Naive thymus-derived CD8-positive, alpha-beta T cell (primary cell): ENCODE results near the gene TBCCD1. TPM values are rescaled to one million over a fixed set of nuclear protein-coding genes. Genes with fewer than 3 reads are reported as not detected.

Experiments
- ATAC-seq, 2 donors: fragments of 150-1000 bp; cut with Tn5 transposase in 1 of 2; sonication (Bioruptor Pico), chemical (Tn5 transposase) in 1 of 2; 1 replicate in 1 of 2; 2 replicates in 1 of 2; pipeline ENCODE4 v1.10.0; 2021; ENCODE audit warnings: mild to moderate bottlenecking in 2 of 2, moderate library complexity in 2 of 2
- POLR2A ChIA-PET: fragments of 350-600 bp; sonication (Branson Sonifier 250); formaldehyde crosslinking; loops from one replicate; lab custom pipeline; 2021; ENCODE audit warnings: antibody characterized with exemption; lab: Charles Lee
- DNase-seq, 10 donors: peaks; one replicate each; pipeline versions ENCODE4 v3.0.0 to v3.0.0-alpha.2; 2020 to 2022
- H3K27ac Mint-ChIP-seq, 10 donors: one replicate each; pipeline ENCODE4 v1.8.0; 2020 to 2022; ENCODE audit warnings: mild to moderate bottlenecking in 10 of 10, mixed read lengths in 10 of 10, moderate library complexity in 4 of 10, inconsistent platforms in 1 of 10
- H3K27me3 Mint-ChIP-seq, 5 donors: one replicate each; pipeline ENCODE4 v1.8.0; 2021 to 2022; ENCODE audit warnings: mixed read lengths in 5 of 5
- H3K36me3 Mint-ChIP-seq, 3 donors: one replicate each; pipeline ENCODE4 v1.8.0; 2020 to 2022; ENCODE audit warnings: mixed read lengths in 3 of 3, mild to moderate bottlenecking in 2 of 3, inconsistent platforms in 1 of 3
- H3K4me1 Mint-ChIP-seq, 4 donors: one replicate each; pipeline ENCODE4 v1.8.0; 2021 to 2022; ENCODE audit warnings: mixed read lengths in 4 of 4
- H3K4me3 Mint-ChIP-seq, 10 donors: one replicate each; pipeline ENCODE4 v1.8.0; 2020 to 2022; ENCODE audit warnings: mild to moderate bottlenecking in 10 of 10, mixed read lengths in 10 of 10, moderate library complexity in 6 of 10, inconsistent platforms in 1 of 10
- H3K9me3 Mint-ChIP-seq, 9 donors: one replicate each; pipeline ENCODE4 v1.8.0; 2020 to 2022; ENCODE audit warnings: mixed read lengths in 9 of 9, mild to moderate bottlenecking in 3 of 9, inconsistent platforms in 1 of 9, moderate library complexity in 1 of 9
- polyA plus RNA-seq, 3 donors: library from polyadenylated mRNA; unstranded; fragments of 300-500 nt; fragmentation: Illumina TruSeq; gene quantifications; one replicate each; pipeline ENCODE4 v1.2.3, GENCODE V29; 2021
- total RNA-seq, 8 experiments: library from RNA in 2 of 8; stranded (reverse) in 2 of 8; gene quantifications; one replicate each; pipeline ENCODE4 v1.2.3 and lab custom pipeline; 2021 to 2026

TBCCD1 gene
- total and polyA plus RNA-seq, 5 experiments from 2014 or later: 11.9 to 22.7 (median 17.7) TPM

- Mint-ChIP-seq H3K9me3 (no peaks in the 10 kb centered on the region), H3K4me3 (no peak overlapping the region), H3K4me1 (peaks cover 18 to 37% (median 30%) of the 10 kb centered on the region in 4 donors), H3K27me3 (peaks cover 0 to 2% (median 0%) of the 10 kb centered on the region in 5 donors), H3K36me3 (peaks cover 0 to 2% (median 0%) of the 10 kb centered on the region in 3 donors), H3K27ac (no peak overlapping the region)
- ATAC-seq (no peak), DNase-seq (no peak)
- POLR2A ChIA-PET: no interaction called here
These were observed 42.5 kb downstream of the TBCCD1 start for GRCh38 chr3:186524616-186525015.

DNA sequence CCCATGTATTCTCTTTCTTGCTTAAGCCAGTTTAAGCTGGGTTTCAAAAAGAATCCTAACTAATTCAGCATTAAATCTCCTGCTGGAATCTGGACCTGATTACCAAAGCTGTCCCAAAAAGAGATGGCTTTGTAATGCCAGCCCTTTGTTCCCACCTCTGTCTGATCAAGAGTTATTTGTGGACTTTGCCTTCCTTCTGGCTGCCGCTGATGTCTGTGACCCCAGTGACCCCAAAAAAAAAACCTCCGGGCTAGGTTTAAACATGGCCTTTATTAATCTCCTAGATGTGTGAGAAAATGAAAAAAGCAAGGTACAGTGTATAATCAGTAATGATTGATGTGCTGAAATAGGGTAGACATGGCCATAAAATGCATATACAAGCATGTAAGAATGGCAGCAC lies 43.7 kb downstream of the TBCCD1 start:
- no peak for ATAC-seq
- Mint-ChIP-seq H3K4me1 (peaks cover 16 to 38% (median 30%) of the 10 kb centered on the region in 4 donors), H3K4me3 (no peak overlapping the region), H3K27ac (peak overlapping the region in 1 of 10 donors; percentile 41), H3K9me3 (no peaks in the 10 kb centered on the region), H3K36me3 (peaks cover 0 to 2% (median 0%) of the 10 kb centered on the region in 3 donors), H3K27me3 (peaks cover 0 to 2% (median 0%) of the 10 kb centered on the region in 5 donors)
- no peak for DNase-seq
- POLR2A ChIA-PET: no interaction called here

DNA sequence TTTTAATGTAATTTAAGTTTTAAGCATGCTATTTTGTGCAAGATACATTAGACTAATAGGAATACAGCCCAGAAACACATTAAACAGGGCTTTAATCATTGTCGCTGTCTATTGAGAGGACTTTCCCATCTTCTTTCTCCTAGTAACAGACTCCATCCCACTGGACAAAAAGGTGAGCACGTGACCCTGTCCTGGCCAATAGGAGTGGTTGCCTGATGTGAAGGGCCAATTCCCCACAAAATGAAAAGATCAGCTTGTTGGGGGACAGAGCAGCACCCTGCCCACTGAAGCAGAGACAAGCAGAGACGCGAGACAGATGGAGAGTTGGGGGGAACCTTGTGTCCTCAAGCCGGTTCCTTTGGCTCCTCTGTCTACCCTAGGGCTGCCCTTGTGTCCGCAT lies 44.1 kb downstream of the TBCCD1 start:
- ATAC-seq (no peak), DNase-seq (no peak)
- Mint-ChIP-seq H3K27me3 (peaks cover 0 to 2% (median 0%) of the 10 kb centered on the region in 5 donors), H3K4me3 (no peak overlapping the region), H3K4me1 (peaks cover 16 to 39% (median 33%) of the 10 kb centered on the region in 4 donors), H3K36me3 (peaks cover 0 to 2% (median 0%) of the 10 kb centered on the region in 3 donors), H3K9me3 (no peaks in the 10 kb centered on the region), H3K27ac (no peak overlapping the region)
- POLR2A ChIA-PET: no interaction called here

DNA sequence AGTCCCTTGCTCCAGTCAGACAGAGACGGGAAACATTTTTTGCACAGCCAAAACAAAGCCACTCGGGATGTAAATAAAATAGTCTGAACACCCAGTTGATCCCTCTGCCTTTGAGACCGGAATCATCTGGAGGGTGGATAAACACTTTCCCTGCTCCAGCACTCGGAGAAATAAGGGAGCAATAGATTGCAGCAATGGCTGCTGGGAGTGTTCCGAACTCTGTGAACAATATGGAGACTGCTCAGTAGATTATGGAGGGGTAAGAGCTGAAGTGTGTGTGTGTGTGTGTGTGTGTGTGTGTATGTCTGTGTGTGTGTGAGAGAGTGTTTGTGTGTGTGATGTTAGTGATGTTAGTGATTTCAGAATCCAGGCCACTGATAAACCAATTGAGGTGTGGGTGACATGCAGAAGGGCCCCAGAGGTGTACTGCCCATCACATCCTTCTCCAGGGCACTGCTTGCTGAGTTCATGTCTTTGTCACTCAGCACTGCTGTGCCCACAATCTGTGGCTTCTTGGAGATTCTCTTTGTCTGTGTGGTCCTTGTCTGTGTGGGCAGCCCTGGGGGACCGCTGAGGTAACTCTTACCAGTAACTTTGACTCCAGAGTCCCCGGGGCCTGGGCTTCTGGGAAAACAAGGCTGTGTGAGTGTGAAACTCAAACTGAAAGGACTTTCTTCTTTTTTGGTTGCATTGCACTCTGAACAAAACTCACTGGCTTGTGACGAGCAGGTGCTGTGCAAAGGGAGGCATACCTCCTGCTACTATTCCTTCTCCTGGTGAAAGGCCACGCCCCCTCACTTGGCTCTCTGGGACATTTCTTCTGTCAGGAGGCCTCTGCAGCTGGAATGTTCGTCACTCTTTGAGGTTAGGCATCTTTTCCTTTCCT lies 45.9 kb downstream of the TBCCD1 start:
- Mint-ChIP-seq H3K4me3 (no peak overlapping the region), H3K27ac (peak overlapping the region in 7 of 10 donors; percentile 16 to 86 (median 48))

GRCh38 chr3:186520431-186520830 lies 46.7 kb downstream of the TBCCD1 start:
- DNase-seq (no peak), ATAC-seq (no peak)
- H3K27me3 Mint-ChIP-seq: peaks cover 0 to 2% (median 0%) of the 10 kb centered on the region in 5 donors
- peak overlapping the region in 5 of 10 donors; percentile 19 to 86 (median 58) for H3K27ac Mint-ChIP-seq
- POLR2A ChIA-PET: interaction anchor here (2.0 kb wide), 1 partner anchor 19 kb away, joined by 8 read pairs; no protein-coding TSS in a partner anchor
- H3K9me3 Mint-ChIP-seq: no peaks in the 10 kb centered on the region
- H3K4me3 Mint-ChIP-seq: peak overlapping the region in 1 of 10 donors; percentile 14
- H3K36me3 Mint-ChIP-seq: peaks cover 0 to 2% (median 0%) of the 10 kb centered on the region in 3 donors
- H3K4me1 Mint-ChIP-seq: peaks cover 28 to 60% (median 53%) of the 10 kb centered on the region in 4 donors

More for the DNA sequence above, 45.9 kb downstream of the TBCCD1 start:
- POLR2A ChIA-PET: no interaction called here
- DNase-seq (no peak), ATAC-seq (no peak)
- H3K9me3 Mint-ChIP-seq: no peaks in the 10 kb centered on the region
- H3K4me1 Mint-ChIP-seq: peaks cover 21 to 52% (median 45%) of the 10 kb centered on the region in 4 donors
- peaks cover 0 to 2% (median 0%) of the 10 kb centered on the region in 3 donors for H3K36me3 Mint-ChIP-seq
- H3K27me3 Mint-ChIP-seq: peaks cover 0 to 2% (median 0%) of the 10 kb centered on the region in 5 donors

- H3K27me3 Mint-ChIP-seq: peaks cover 0 to 2% (median 0%) of the 10 kb centered on the region in 5 donors
- ATAC-seq (peak; percentile 98 to 99), DNase-seq (peak; percentile 24 to 82 (median 69))
- H3K9me3 Mint-ChIP-seq: no peaks in the 10 kb centered on the region
- peak overlapping the region; percentile 2 to 81 (median 57) for H3K4me3 Mint-ChIP-seq
- H3K36me3 Mint-ChIP-seq: peaks cover 0 to 2% (median 0%) of the 10 kb centered on the region in 3 donors
- H3K27ac Mint-ChIP-seq: peak overlapping the region; percentile 14 to 93 (median 69)
- POLR2A ChIA-PET: interaction anchor here (0.6 to 2.0 kb wide), 5 partner anchors 15 to 362 kb away, joined by 4 to 8 read pairs (median 5); partner anchors contain the start of genes DNAJB11 and TBCCD1
- H3K4me1 Mint-ChIP-seq: peaks cover 37 to 72% (median 65%) of the 10 kb centered on the region in 4 donors
These were observed 48.0 kb downstream of the TBCCD1 start for GRCh38 chr3:186519021-186519658.

- Mint-ChIP-seq H3K36me3 (no peaks in the 10 kb centered on the region), H3K4me1 (peaks cover 35 to 72% (median 66%) of the 10 kb centered on the region in 4 donors), H3K4me3 (no peak overlapping the region), H3K9me3 (no peaks in the 10 kb centered on the region), H3K27ac (peak overlapping the region in 5 of 10 donors; percentile 1 to 68 (median 56)), H3K27me3 (no peaks in the 10 kb centered on the region)
- DNase-seq (no peak), ATAC-seq (no peak)
- POLR2A ChIA-PET: no interaction called here
These were observed 49.9 kb downstream of the TBCCD1 start for GRCh38 chr3:186517218-186517617.

GRCh38 chr3:186516646-186517045 lies 50.5 kb downstream of the TBCCD1 start:
- Mint-ChIP-seq H3K36me3 (no peaks in the 10 kb centered on the region), H3K9me3 (no peaks in the 10 kb centered on the region), H3K27ac (peak overlapping the region in 5 of 10 donors; percentile 6 to 68 (median 18)), H3K4me1 (peaks cover 35 to 69% (median 63%) of the 10 kb centered on the region in 4 donors), H3K4me3 (peak overlapping the region in 2 of 10 donors; percentile 22 to 27), H3K27me3 (no peaks in the 10 kb centered on the region)
- POLR2A ChIA-PET: no interaction called here
- no peak for DNase-seq
- no peak for ATAC-seq

DNA sequence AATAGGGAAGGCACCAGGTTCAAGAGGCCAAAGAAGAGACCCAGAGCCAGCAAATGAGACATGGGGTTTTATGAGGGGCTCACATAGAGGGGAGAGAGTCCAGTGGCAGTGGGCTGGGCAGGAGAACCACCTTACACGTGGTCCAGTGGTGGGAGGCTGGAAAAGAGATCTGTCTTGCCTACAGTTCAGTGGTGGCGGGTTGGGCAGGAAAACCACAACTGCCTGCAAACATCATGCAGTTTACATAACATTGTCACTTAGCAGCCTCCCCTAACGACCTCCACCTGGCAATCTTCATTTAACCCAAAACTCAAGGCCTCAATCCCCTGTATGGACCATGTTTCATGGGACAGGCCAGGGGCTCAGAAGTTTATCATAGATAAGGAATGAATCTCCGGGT lies 52.0 kb downstream of the TBCCD1 start:
- DNase-seq (peak in 5 of 10 donors; percentile 25 to 57 (median 40)), ATAC-seq (peak in 1 of 2 donors; percentile 24)
- Mint-ChIP-seq H3K36me3 (no peaks in the 10 kb centered on the region), H3K9me3 (no peaks in the 10 kb centered on the region), H3K4me1 (peaks cover 27 to 58% (median 50%) of the 10 kb centered on the region in 4 donors), H3K27me3 (no peaks in the 10 kb centered on the region), H3K4me3 (peak overlapping the region in 7 of 10 donors; percentile 3 to 40 (median 25)), H3K27ac (peak overlapping the region; percentile 22 to 92 (median 48))
- POLR2A ChIA-PET: no interaction called here

DNA sequence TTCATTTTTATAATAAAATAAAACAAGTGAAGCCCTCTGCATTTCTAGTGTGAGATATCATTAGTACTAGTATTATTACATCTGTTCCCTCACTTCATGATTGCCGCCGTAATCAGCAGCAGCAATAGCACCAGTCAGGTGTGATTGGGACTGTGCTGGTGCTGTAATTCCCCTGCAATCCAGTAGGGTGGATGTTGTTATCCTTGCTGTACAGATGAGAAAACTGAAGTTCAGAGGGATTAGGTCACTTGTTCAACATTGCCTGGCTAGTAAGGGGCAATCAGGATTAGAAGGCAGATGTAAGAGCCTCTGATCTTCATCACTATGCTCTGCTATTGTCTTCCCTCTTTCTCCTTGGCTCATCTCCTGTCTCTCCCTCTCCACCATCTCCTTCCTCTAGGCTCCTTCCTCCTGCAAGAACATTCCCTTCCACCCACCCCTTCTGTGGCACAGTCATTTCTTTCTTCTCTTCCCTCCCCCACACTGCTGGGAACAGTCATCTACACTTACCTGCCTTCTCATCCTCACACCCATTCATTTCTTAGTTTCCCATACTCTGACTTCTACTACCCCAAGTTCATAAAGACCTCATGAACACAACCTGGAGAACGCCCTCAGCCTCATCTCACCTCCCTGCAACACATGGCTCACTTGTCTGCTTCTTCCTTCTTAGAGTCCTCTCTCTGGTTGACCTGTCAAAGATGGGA lies 52.7 kb downstream of the TBCCD1 start:
- ATAC-seq (no peak), DNase-seq (no peak)
- H3K36me3 Mint-ChIP-seq: no peaks in the 10 kb centered on the region
- peak overlapping the region in 7 of 10 donors; percentile 2 to 40 (median 7) for H3K4me3 Mint-ChIP-seq
- no peaks in the 10 kb centered on the region for H3K9me3 Mint-ChIP-seq
- peaks cover 29 to 51% (median 46%) of the 10 kb centered on the region in 4 donors for H3K4me1 Mint-ChIP-seq
- no peaks in the 10 kb centered on the region for H3K27me3 Mint-ChIP-seq
- peak overlapping the region in 9 of 10 donors; percentile 22 to 52 (median 44) for H3K27ac Mint-ChIP-seq
- POLR2A ChIA-PET: no interaction called here

- Mint-ChIP-seq H3K9me3 (no peaks in the 10 kb centered on the region), H3K27ac (no peak overlapping the region), H3K36me3 (no peaks in the 10 kb centered on the region), H3K4me3 (no peak overlapping the region), H3K27me3 (no peaks in the 10 kb centered on the region), H3K4me1 (peaks cover 23 to 40% (median 36%) of the 10 kb centered on the region in 4 donors)
- DNase-seq: no peak
- POLR2A ChIA-PET: no interaction called here
- no peak for ATAC-seq
These were observed 53.8 kb downstream of the TBCCD1 start for GRCh38 chr3:186513386-186513785.
